Mucosa of descending colon (tissue), 3 donors: ENCODE data around the gene BARD1. TPM values are rescaled to one million over a fixed set of nuclear protein-coding genes. Genes with fewer than 3 reads are reported as not detected.

Experiments
- ATAC-seq: fragments of 200-7000 bp; cut with Tn5 transposase; one replicate; pipeline ENCODE4 v1.9.1; 2020; ENCODE audit warnings: mild to moderate bottlenecking, moderate library complexity
- DNase-seq, 3 donors: peaks; one replicate each; pipeline ENCODE4 v3.0.0-alpha.2; 2020
- H3K36me3 ChIP-seq: fragments of 200-600 bp; one replicate; pipeline ENCODE4 v1.8.0; 2021; ENCODE audit warnings: low read depth, mild to moderate bottlenecking
- H3K4me1 ChIP-seq: fragments of 200-600 bp; one replicate; pipeline ENCODE4 v1.8.0; 2021; ENCODE audit warnings: low read depth, mild to moderate bottlenecking
- H3K4me3 ChIP-seq: fragments of 200-600 bp; one replicate; pipeline ENCODE4 v1.8.0; 2021; ENCODE audit warnings: mild to moderate bottlenecking
- H3K9me3 ChIP-seq: fragments of 200-600 bp; one replicate; pipeline ENCODE4 v1.8.0; 2021; ENCODE audit warnings: mild to moderate bottlenecking
- CTCF ChIP-seq: fragments of 200-600 bp; IDR thresholded peaks from one replicate; pipeline ENCODE4 v1.8.0; 2022; ENCODE audit warnings: antibody characterized with exemption, mild to moderate bottlenecking
- intact Hi-C, 2 donors: fragments of 100-400 bp; cut with DNase I in 1 of 2; cut with micrococcal nuclease in 1 of 2; formaldehyde crosslinking; loops; one replicate each; pipeline versions ENCODE4 v1.11.0 to v1.11.1; 2022; cut with DNase I, micrococcal nuclease
- total RNA-seq, 3 donors: library from RNA; stranded (reverse); fragmentation: NEBNext Ultra II Directional in 2 of 3; extraction: Animal tissue kit (Norgen Biotek cat#: 25700) in 2 of 3; gene quantifications; one replicate each; pipeline versions ENCODE4 v1.2.1 to v1.2.4, GENCODE V29; 2021 to 2023
- donor health status: DM: no; HTN: no; CAD: no; lungs with moderate emphysema.
- donor health status: DM: no; HTN: no; CAD: no.
- donor health status: DM: no; HTN: yes; CAD: no.

The BARD1 gene
- total RNA-seq, 3 donors from 2014 or later: 10.5 to 20.4 (median 15.9) TPM

- intact Hi-C loops: no loop called here
- no peak for ATAC-seq
- no peak for TF ChIP-seq CTCF
- no peaks in the 10 kb centered on the region for H3K9me3 ChIP-seq
- H3K36me3 ChIP-seq: no peaks in the 10 kb centered on the region
- no peak overlapping the region for H3K4me3 ChIP-seq
- no peak for DNase-seq
- no peaks in the 10 kb centered on the region for H3K4me1 ChIP-seq
These were observed 37.0 kb downstream of the BARD1 start for GRCh38 chr2:214772443-214773015.

GRCh38 chr2:214765180-214765579 lies 44.3 kb downstream of the BARD1 start:
- no peak overlapping the region for H3K4me3 ChIP-seq
- no peak for ATAC-seq
- no peaks in the 10 kb centered on the region for H3K4me1 ChIP-seq
- intact Hi-C loops: no loop called here
- no peak for TF ChIP-seq CTCF
- no peaks in the 10 kb centered on the region for H3K36me3 ChIP-seq
- DNase-seq: no peak
- H3K9me3 ChIP-seq: no peaks in the 10 kb centered on the region

- intact Hi-C loops: no loop called here
- TF ChIP-seq CTCF: no peak
- no peak for ATAC-seq
- H3K4me3 ChIP-seq: no peak overlapping the region
- no peaks in the 10 kb centered on the region for H3K36me3 ChIP-seq
- H3K4me1 ChIP-seq: no peaks in the 10 kb centered on the region
- no peak for DNase-seq
- H3K9me3 ChIP-seq: no peaks in the 10 kb centered on the region
These were observed 56.0 kb downstream of the BARD1 start for GRCh38 chr2:214753455-214753854.

GRCh38 chr2:214750529-214750928 lies 59.0 kb downstream of the BARD1 start:
- TF ChIP-seq CTCF: no peak
- intact Hi-C loops: no loop called here
- Histone ChIP-seq H3K4me1 (no peaks in the 10 kb centered on the region), H3K36me3 (no peaks in the 10 kb centered on the region), H3K9me3 (no peaks in the 10 kb centered on the region), H3K4me3 (no peak overlapping the region)
- ATAC-seq (no peak), DNase-seq (no peak)

- DNase-seq (no peak), ATAC-seq (no peak)
- no peaks in the 10 kb centered on the region for H3K36me3 ChIP-seq
- no peak overlapping the region for H3K4me3 ChIP-seq
- TF ChIP-seq CTCF: no peak
- no peaks in the 10 kb centered on the region for H3K9me3 ChIP-seq
- no peaks in the 10 kb centered on the region for H3K4me1 ChIP-seq
- intact Hi-C loops: no loop called here
These were observed 61.5 kb downstream of the BARD1 start for GRCh38 chr2:214747992-214748391.

- H3K36me3 ChIP-seq: no peaks in the 10 kb centered on the region
- DNase-seq: no peak
- no peak overlapping the region for H3K4me3 ChIP-seq
- intact Hi-C loops: no loop called here
- TF ChIP-seq CTCF: no peak
- H3K9me3 ChIP-seq: no peaks in the 10 kb centered on the region
- H3K4me1 ChIP-seq: no peaks in the 10 kb centered on the region
- no peak for ATAC-seq
These were observed 67.4 kb downstream of the BARD1 start for GRCh38 chr2:214742119-214742518.
